Measurements from ENCODE around the gene NEU1. TPM values are rescaled to one million over a fixed set of nuclear protein-coding genes. Genes with fewer than 3 reads are reported as not detected.

The NEU1 gene
- polyA plus RNA-seq, 1 of the 3 experiments (the other 2 are of a cell fraction): 43.0 TPM

DNA sequence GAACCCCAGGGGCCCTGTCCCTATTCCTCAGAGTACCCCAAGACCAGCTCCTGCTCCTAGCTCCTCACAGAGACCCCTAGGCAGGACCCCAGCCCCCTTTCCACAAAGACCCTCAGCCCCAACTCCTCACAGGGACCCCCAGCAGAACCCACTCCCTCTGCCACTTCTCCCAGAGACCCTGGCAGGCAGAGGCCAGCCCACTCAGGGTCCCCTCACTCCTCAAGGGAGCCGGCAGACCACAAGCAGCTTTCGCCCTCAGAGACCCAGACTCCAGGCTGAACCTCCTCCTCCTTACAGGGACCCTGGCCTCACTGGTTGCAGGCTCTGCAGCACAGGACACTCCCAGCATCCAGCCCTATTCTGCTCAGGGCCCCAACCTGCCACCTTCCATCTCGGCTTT, 15.6 kb upstream of the NEU1 start:
- DNase-seq: peak; percentile 6
- ChIA-PET POLR2A (no interaction called here), CTCF (no interaction called here)
- Histone ChIP-seq H3K9me3 (no peaks in the 10 kb centered on the region), H4K20me1 (ENCODE audit: insufficient read depth) (no peaks in the 10 kb centered on the region), H3K4me2 (no peak overlapping the region), H3K9me2 (no peaks in the 10 kb centered on the region), H3K4me1 (ENCODE audit: control insufficient read depth in 1 of 2, insufficient read depth in 2 of 2, low read depth in 1 of 2, low read length in 1 of 2) (no peaks in the 10 kb centered on the region), H3K36me3 (replicated peaks in 1 of 2; ENCODE audit: control insufficient read depth in 1 of 2, insufficient read depth in 2 of 2, low read length in 1 of 2) (peaks cover 0 to 30% of the 10 kb centered on the region in 2 experiments), H3K79me2 (ENCODE audit: insufficient read depth) (no peaks in the 10 kb centered on the region), H3F3A (replicated peaks; ENCODE audit: insufficient read depth) (peaks cover 5% of the 10 kb centered on the region), H3K27me3 (ENCODE audit: insufficient read depth) (no peaks in the 10 kb centered on the region), H2AFZ (ENCODE audit: low read depth) (no peak overlapping the region), H3K27ac (ENCODE audit: low read depth in 2 of 2, low read length in 1 of 2) (no peak overlapping the region), H3K4me3 (ENCODE audit: low read depth in 2 of 2, low read length in 1 of 2) (no peak overlapping the region), H3K9ac (no peak overlapping the region)
- TF ChIP-seq SIN3A (IDR thresholded peaks at IDR 0.05; ENCODE audit: borderline replicate concordance, low read depth, low read length) (no peak), RAD21 (IDR thresholded peaks at IDR 0.05; ENCODE audit: low read length) (no peak), ELF1 (IDR thresholded peaks at IDR 0.05) (no peak), FOSL2 (IDR thresholded peaks at IDR 0.05; ENCODE audit: borderline replicate concordance, low read depth) (no peak), GATA2 (CRISPR knock-in tag; IDR thresholded peaks at IDR 0.05) (no peak)
- TF ChIP-seq, protein P1, sequence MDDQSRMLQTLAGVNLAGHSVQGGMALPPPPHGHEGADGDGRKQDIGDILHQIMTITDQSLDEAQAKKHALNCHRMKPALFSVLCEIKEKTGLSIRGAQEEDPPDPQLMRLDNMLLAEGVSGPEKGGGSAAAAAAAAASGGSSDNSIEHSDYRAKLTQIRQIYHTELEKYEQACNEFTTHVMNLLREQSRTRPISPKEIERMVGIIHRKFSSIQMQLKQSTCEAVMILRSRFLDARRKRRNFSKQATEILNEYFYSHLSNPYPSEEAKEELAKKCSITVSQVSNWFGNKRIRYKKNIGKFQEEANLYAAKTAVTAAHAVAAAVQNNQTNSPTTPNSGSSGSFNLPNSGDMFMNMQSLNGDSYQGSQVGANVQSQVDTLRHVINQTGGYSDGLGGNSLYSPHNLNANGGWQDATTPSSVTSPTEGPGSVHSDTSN (IDR thresholded peaks at IDR 0.05): no peak
- WGBS (ENCODE audit: low lambda C conversion rate): no CpG with 5 or more reads among the region's 3 CpGs

DNA sequence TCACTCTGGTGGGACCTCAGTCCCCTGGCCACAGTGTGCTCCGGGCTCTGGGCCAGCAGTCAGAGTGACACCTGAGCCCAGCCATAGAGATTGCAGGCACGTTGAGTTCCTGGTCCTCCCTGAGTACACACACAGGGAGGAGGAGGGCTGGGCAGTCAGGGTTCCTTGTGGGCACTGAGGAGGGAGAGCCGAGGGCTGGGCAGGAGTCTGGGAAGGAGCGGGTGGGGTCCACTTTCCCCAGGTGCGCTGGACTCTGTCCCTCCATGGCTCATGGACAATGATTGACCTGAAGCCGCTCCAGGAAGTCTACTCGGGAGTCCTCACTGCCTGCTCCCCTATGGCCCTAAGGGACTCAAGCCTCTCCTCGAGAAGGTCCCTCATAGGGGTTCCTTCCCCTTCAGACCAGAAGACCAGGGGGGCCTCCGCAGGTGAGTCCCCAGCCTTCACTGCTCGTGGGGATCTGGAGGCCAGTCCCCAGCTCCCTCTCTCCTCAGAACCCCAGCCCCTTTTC, 15.1 kb upstream of the NEU1 start:
- Histone ChIP-seq H2AFZ (ENCODE audit: low read depth) (no peak overlapping the region), H3K36me3 (replicated peaks in 1 of 2; ENCODE audit: control insufficient read depth in 1 of 2, insufficient read depth in 2 of 2, low read length in 1 of 2) (peaks cover 0 to 25% of the 10 kb centered on the region in 2 experiments), H3F3A (replicated peaks; ENCODE audit: insufficient read depth) (peaks cover 5% of the 10 kb centered on the region), H3K4me1 (ENCODE audit: control insufficient read depth in 1 of 2, insufficient read depth in 2 of 2, low read depth in 1 of 2, low read length in 1 of 2) (no peaks in the 10 kb centered on the region), H3K9ac (no peak overlapping the region), H3K9me3 (no peaks in the 10 kb centered on the region), H3K4me3 (ENCODE audit: low read depth in 2 of 2, low read length in 1 of 2) (no peak overlapping the region), H3K27me3 (ENCODE audit: insufficient read depth) (no peaks in the 10 kb centered on the region), H3K79me2 (ENCODE audit: insufficient read depth) (no peaks in the 10 kb centered on the region), H3K27ac (ENCODE audit: low read depth in 2 of 2, low read length in 1 of 2) (no peak overlapping the region), H3K4me2 (no peak overlapping the region), H3K9me2 (no peaks in the 10 kb centered on the region), H4K20me1 (ENCODE audit: insufficient read depth) (no peaks in the 10 kb centered on the region)
- peak; percentile 20 for DNase-seq
- CTCF ChIA-PET: interaction anchor here (1.5 kb wide), 1 partner anchor 198 kb away, joined by 3 read pairs; no protein-coding TSS in a partner anchor
- 72% methylated on average over 8 of the region's 10 CpGs for WGBS (ENCODE audit: low lambda C conversion rate)
- POLR2A ChIA-PET: no interaction called here
- TF ChIP-seq FOXM1 (IDR thresholded peaks at IDR 0.05; ENCODE audit: low read depth) (no peak), GATA2 (CRISPR knock-in tag; IDR thresholded peaks at IDR 0.05) (no peak), USF2 (IDR thresholded peaks at IDR 0.05; ENCODE audit: borderline replicate concordance, low read depth, low read length) (no peak), REST (IDR thresholded peaks at IDR 0.05; ENCODE audit: low read depth, low read length) (no peak), TAF1 (IDR thresholded peaks at IDR 0.05; ENCODE audit: borderline replicate concordance, low read depth, low read length) (no peak), JUND (IDR thresholded peaks at IDR 0.05) (no peak), NRF1 (IDR thresholded peaks at IDR 0.05; ENCODE audit: low read depth, low read length) (no peak), CHD2 (IDR thresholded peaks at IDR 0.05; ENCODE audit: low read length, partially characterized antibody) (no peak), YY1 (IDR thresholded peaks at IDR 0.05; ENCODE audit: low read depth) (no peak), POLR2AphosphoS5 (IDR thresholded peaks at IDR 0.05; ENCODE audit: low read depth, low read length) (no peak), RCOR1 (IDR thresholded peaks at IDR 0.05; ENCODE audit: low read length) (no peak), RXRA (IDR thresholded peaks at IDR 0.05; ENCODE audit: borderline replicate concordance, low read depth) (no peak), ZBTB33 (IDR thresholded peaks at IDR 0.05; ENCODE audit: borderline replicate concordance, low read depth) (no peak), TEAD4 (IDR thresholded peaks at IDR 0.05; ENCODE audit: borderline replicate concordance, insufficient read depth) (no peak)
- TF ChIP-seq, protein P1 (IDR thresholded peaks at IDR 0.05): no peak
